Astrocyte (in vitro differentiated cells and primary cell): ENCODE data around the gene SMARCA4. TPM values are rescaled to one million over a fixed set of nuclear protein-coding genes. Genes with fewer than 3 reads are reported as not detected.

ENCODE experiments used
- DNase-seq: peaks from one replicate; pipeline ENCODE4 v3.0.0-alpha.2; 2010; ENCODE audit warnings: low read depth
- FAIRE-seq: peaks from 2 replicates; lab custom pipeline; 2011; peaks lifted over from hg19 to GRCh38; lab: Jason Lieb, UNC
- H2AFZ ChIP-seq: 2 replicates; pipeline ENCODE4 v1.6.0; 2012; ENCODE audit warnings: low read depth, low read length, inconsistent platforms
- H3K27ac ChIP-seq: 2 replicates; pipeline ENCODE4 v1.5.1; 2011; ENCODE audit warnings: low read depth, low read length, inconsistent platforms
- H3K27me3 ChIP-seq: 2 replicates; pipeline ENCODE4 v1.6.0; 2011; ENCODE audit warnings: low read length, inconsistent platforms; ENCODE audit not compliant: insufficient read depth
- H3K36me3 ChIP-seq: 2 replicates; pipeline ENCODE4 v1.5.1; 2011; ENCODE audit warnings: low read length, inconsistent platforms; ENCODE audit not compliant: insufficient read depth
- H3K4me1 ChIP-seq: 2 replicates; pipeline ENCODE4 v1.5.1; 2011; ENCODE audit warnings: low read length, inconsistent platforms; ENCODE audit not compliant: insufficient read depth
- H3K4me2 ChIP-seq: 2 replicates; pipeline ENCODE4 v1.6.0; 2012; ENCODE audit warnings: low read length, inconsistent platforms
- H3K4me3 ChIP-seq: 2 replicates; pipeline ENCODE4 v1.5.1; 2011; ENCODE audit warnings: low read depth, mild to moderate bottlenecking, low read length, inconsistent platforms; ENCODE audit not compliant: insufficient read depth
- H3K79me2 ChIP-seq: 2 replicates; pipeline ENCODE4 v1.6.0; 2012; ENCODE audit warnings: mild to moderate bottlenecking, low read length, inconsistent platforms; ENCODE audit not compliant: insufficient read depth
- H3K9ac ChIP-seq: 2 replicates; pipeline ENCODE4 v1.6.0; 2012; ENCODE audit warnings: mild to moderate bottlenecking, low read length, inconsistent platforms
- H3K9me3 ChIP-seq: 2 replicates; pipeline ENCODE4 v1.5.1; 2012; ENCODE audit warnings: low read depth, mild to moderate bottlenecking, low read length, inconsistent platforms; ENCODE audit not compliant: insufficient read depth
- H4K20me1 ChIP-seq: 2 replicates; pipeline ENCODE4 v1.6.0; 2012; ENCODE audit warnings: low read length, inconsistent platforms; ENCODE audit not compliant: insufficient read depth
- H3K27ac Mint-ChIP-seq: one replicate; pipeline ENCODE4 v1.8.0; 2021; ENCODE audit warnings: mild to moderate bottlenecking, mixed read lengths; ENCODE audit not compliant: unreplicated experiment
- H3K27me3 Mint-ChIP-seq: one replicate; pipeline ENCODE4 v1.8.0; 2021; ENCODE audit warnings: low read depth, mixed read lengths; ENCODE audit not compliant: unreplicated experiment
- H3K36me3 Mint-ChIP-seq: one replicate; pipeline ENCODE4 v1.8.0; 2021; ENCODE audit warnings: low read depth, mixed read lengths; ENCODE audit not compliant: unreplicated experiment
- H3K4me1 Mint-ChIP-seq: one replicate; pipeline ENCODE4 v1.8.0; 2021; ENCODE audit warnings: low read depth, mixed read lengths; ENCODE audit not compliant: unreplicated experiment
- H3K4me3 Mint-ChIP-seq: one replicate; pipeline ENCODE4 v1.8.0; 2021; ENCODE audit warnings: mild to moderate bottlenecking, moderate library complexity, mixed read lengths; ENCODE audit not compliant: unreplicated experiment
- H3K9me3 Mint-ChIP-seq: one replicate; pipeline ENCODE4 v1.8.0; 2021; ENCODE audit warnings: mild to moderate bottlenecking, mixed read lengths; ENCODE audit not compliant: unreplicated experiment
- CTCF ChIP-seq: IDR thresholded peaks from 2 replicates; pipeline ENCODE4 v1.5.1; 2011; ENCODE audit warnings: low read depth, mild to moderate bottlenecking, inconsistent platforms, low read length, moderate library complexity; ENCODE audit not compliant: insufficient read depth
- EZH2 ChIP-seq: IDR thresholded peaks from 2 replicates; pipeline ENCODE4 v1.6.1; 2012; ENCODE audit warnings: mild to moderate bottlenecking, low read length, inconsistent platforms; ENCODE audit not compliant: insufficient read depth
- total RNA-seq: library from RNA; stranded (reverse); gene quantifications from 2 replicates; pipeline ENCODE4 v1.2.1, GENCODE V29; 2021

SMARCA4 gene
- total RNA-seq, 1 donor from 2014 or later = 159 TPM

- Mint-ChIP-seq H3K36me3 (peaks cover 2% of the 10 kb centered on the region), H3K27ac (peak overlapping the region; percentile 41), H3K9me3 (no peaks in the 10 kb centered on the region), H3K4me1 (peaks cover 6% of the 10 kb centered on the region), H3K4me3 (no peak overlapping the region), H3K27me3 (no peaks in the 10 kb centered on the region)
- Histone ChIP-seq H3K9ac (no peak overlapping the region), H3K4me1 (no peaks in the 10 kb centered on the region), H3K4me2 (no peak overlapping the region), H3K4me3 (no peak overlapping the region), H3K79me2 (peaks cover 99% of the 10 kb centered on the region), H3K27me3 (no peaks in the 10 kb centered on the region), H3K9me3 (no peaks in the 10 kb centered on the region), H3K27ac (no peak overlapping the region), H2AFZ (no peak overlapping the region), H4K20me1 (peaks cover 95% of the 10 kb centered on the region), H3K36me3 (peaks cover 8% of the 10 kb centered on the region)
- no peak for TF ChIP-seq EZH2
- no peak for TF ChIP-seq CTCF
- no peak for FAIRE-seq
- DNase-seq = no peak
Measured at GRCh38 chr19:10981252-10981895, 20.5 kb downstream of the SMARCA4 start.

GRCh38 chr19:10983026-10983425 is 22.2 kb downstream of the SMARCA4 start:
- no peak overlapping the region for H2AFZ ChIP-seq
- DNase-seq (no peak), FAIRE-seq (no peak)
- no peak overlapping the region for H3K4me3 ChIP-seq
- H3K79me2 ChIP-seq = peaks cover 91% of the 10 kb centered on the region
- Mint-ChIP-seq H3K4me3 (no peak overlapping the region), H3K9me3 (no peaks in the 10 kb centered on the region), H3K36me3 (peaks cover 4% of the 10 kb centered on the region), H3K27me3 (no peaks in the 10 kb centered on the region), H3K27ac (no peak overlapping the region), H3K4me1 (peaks cover 6% of the 10 kb centered on the region)
- H3K9me3 ChIP-seq = no peaks in the 10 kb centered on the region
- no peaks in the 10 kb centered on the region for H3K4me1 ChIP-seq
- H4K20me1 ChIP-seq = peaks cover 89% of the 10 kb centered on the region
- no peaks in the 10 kb centered on the region for H3K27me3 ChIP-seq
- H3K9ac ChIP-seq = no peak overlapping the region
- H3K4me2 ChIP-seq = no peak overlapping the region
- H3K27ac ChIP-seq = no peak overlapping the region
- H3K36me3 ChIP-seq = peaks cover 8% of the 10 kb centered on the region
- TF ChIP-seq EZH2 (no peak), CTCF (no peak)

- peaks cover 13% of the 10 kb centered on the region for H3K36me3 Mint-ChIP-seq
- Histone ChIP-seq H3K4me1 (no peaks in the 10 kb centered on the region), H4K20me1 (peaks cover 86% of the 10 kb centered on the region), H3K4me2 (no peak overlapping the region), H3K36me3 (peaks cover 18% of the 10 kb centered on the region), H3K27me3 (no peaks in the 10 kb centered on the region), H3K79me2 (peaks cover 79% of the 10 kb centered on the region), H3K4me3 (no peak overlapping the region), H3K9me3 (no peaks in the 10 kb centered on the region), H3K27ac (no peak overlapping the region), H2AFZ (no peak overlapping the region), H3K9ac (no peak overlapping the region)
- H3K27me3 Mint-ChIP-seq = no peaks in the 10 kb centered on the region
- FAIRE-seq (no peak), DNase-seq (no peak)
- H3K27ac Mint-ChIP-seq = no peak overlapping the region
- no peaks in the 10 kb centered on the region for H3K9me3 Mint-ChIP-seq
- peaks cover 6% of the 10 kb centered on the region for H3K4me1 Mint-ChIP-seq
- no peak overlapping the region for H3K4me3 Mint-ChIP-seq
- TF ChIP-seq EZH2 = no peak
- no peak for TF ChIP-seq CTCF
Measured at GRCh38 chr19:10984166-10984735, 23.4 kb downstream of the SMARCA4 start.
